ENCODE results near the gene LYPLAL1. TPM values are rescaled to one million over a fixed set of nuclear protein-coding genes. Genes with fewer than 3 reads are reported as not detected.
A peak's percentile ranks its signal among the peaks of the same experiment; 100 is the strongest.

The LYPLAL1 gene
- total and polyA plus RNA-seq, 9 of the 15 experiments (the other 6 are each of a cell fraction or from before 2014, with no cell fraction given), result 14.9 to 179 (median 46.3) TPM

DNA sequence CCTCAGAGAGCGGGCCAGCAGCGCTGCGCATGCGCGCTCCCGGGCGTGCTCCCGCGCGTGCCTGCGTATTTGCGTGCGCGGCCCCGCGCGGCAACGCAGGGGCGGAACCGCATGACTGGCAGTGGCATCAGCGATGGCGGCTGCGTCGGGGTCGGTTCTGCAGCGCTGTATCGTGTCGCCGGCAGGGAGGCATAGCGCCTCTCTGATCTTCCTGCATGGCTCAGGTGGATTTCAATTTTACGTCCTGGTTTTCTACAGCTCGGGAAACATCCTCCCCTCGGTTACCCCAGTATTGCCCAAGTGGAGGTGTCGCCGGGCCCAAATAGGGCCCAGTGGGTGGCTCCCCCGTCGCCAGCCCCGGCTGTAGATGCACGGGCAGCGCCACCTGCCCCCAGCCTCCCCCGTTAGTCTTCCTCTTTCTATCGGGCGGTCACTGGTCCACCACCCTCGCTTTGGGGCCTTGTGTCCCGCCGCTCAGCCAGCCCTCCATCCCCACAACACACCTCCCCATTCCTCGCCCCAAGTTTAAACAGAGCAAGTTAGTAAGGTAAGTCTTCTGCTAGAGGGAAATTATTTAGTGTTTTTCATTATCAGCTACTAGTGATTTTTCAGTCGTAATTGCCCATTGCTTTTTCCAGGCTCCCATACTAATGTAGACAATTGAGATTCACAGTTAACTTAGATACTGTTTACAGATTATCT is at the start of gene LYPLAL1 (continued):
- TF ChIP-seq ZNF639 (CRISPR knock-in tag; conservative IDR thresholded peaks at IDR 0.05 in 1 of 2, IDR thresholded peaks at IDR 0.05 in 1 of 2) (no peak; a peak in 2 of 4 replicates), RUNX1 (IDR thresholded peaks at IDR 0.05; ENCODE audit: low read depth) (no peak), HDAC2 (IDR thresholded peaks at IDR 0.05) (peak; percentile 51; the same call in 1 of the 2 replicates)
- TF ChIP-seq, protein P1, sequence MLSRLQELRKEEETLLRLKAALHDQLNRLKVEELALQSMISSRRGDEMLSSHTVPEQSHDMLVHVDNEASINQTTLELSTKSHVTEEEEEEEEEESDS (CRISPR knock-in tag; IDR thresholded peaks at IDR 0.05), result no peak

- H3K4me3 ChIP-seq, result no peak overlapping the region
- H3K9ac ChIP-seq (ENCODE audit: insufficient read depth in 1 of 2, low read depth in 2 of 2, low read length in 2 of 2), result no peak overlapping the region
- CTCF ChIA-PET (ENCODE audit: low intra/inter-chr PET ratio), result no interaction called here
- no TSS peak for BruUV-seq (replicated peaks)
- no peaks in the 10 kb centered on the region for H3K9me3 ChIP-seq (replicated peaks; ENCODE audit: control insufficient read depth, insufficient read depth, low read depth, low read length)
- no peak for DNase-seq (ENCODE audit: extremely low read depth in 1 of 4, low spot score in 3 of 4)
- no peak overlapping the region for H3K4me2 ChIP-seq (ENCODE audit: insufficient read depth, low read length)
- peak overlapping the region; percentile 6; the same call in 1 of the 2 replicates for H2AFZ ChIP-seq (ENCODE audit: low read depth, low read length)
- TF ChIP-seq ATF3 (IDR thresholded peaks at IDR 0.05) (peak; percentile 65), ATF3 (CRISPR knock-in tag; conservative IDR thresholded peaks at IDR 0.05) (no peak), NEUROD1 (IDR thresholded peaks at IDR 0.05; ENCODE audit: borderline replicate concordance, low read depth, low read length, partially characterized antibody) (no peak), CEBPG (CRISPR knock-in tag; IDR thresholded peaks at IDR 0.05) (no peak), CEBPG (tag; conservative IDR thresholded peaks at IDR 0.05 in 1 of 2, IDR thresholded peaks at IDR 0.05 in 1 of 2) (peak; percentile 45 to 59; a peak in 2 of 4 replicates), TSC22D4 (tag; IDR thresholded peaks at IDR 0.05) (no peak)
- H3K79me2 ChIP-seq (ENCODE audit: control insufficient read depth, insufficient read depth, low read length), result no peaks in the 10 kb centered on the region
- no peaks in the 10 kb centered on the region for H3K36me3 ChIP-seq (ENCODE audit: control insufficient read depth, insufficient read depth, low read length)
- POLR2A ChIA-PET, result interaction anchor here (0.9 to 1.3 kb wide), 2 partner anchors 12 to 23 kb away, joined by 3 read pairs; no protein-coding TSS in a partner anchor
- no peak for FAIRE-seq
- ATAC-seq, result no peak
- no peaks in the 10 kb centered on the region for H3K27me3 ChIP-seq (ENCODE audit: control insufficient read depth in 2 of 2, insufficient read depth in 2 of 2, low read length in 2 of 2)
- no peak overlapping the region for H3K27ac ChIP-seq (ENCODE audit: extremely low read depth, low read depth, low read length)
- no peaks in the 10 kb centered on the region for H4K20me1 ChIP-seq (replicated peaks; ENCODE audit: control insufficient read depth, insufficient read depth, low read length)
- H3K9me1 ChIP-seq (ENCODE audit: control insufficient read depth, insufficient read depth, low read length), result no peaks in the 10 kb centered on the region
- intact Hi-C loops (cut with micrococcal nuclease) (no loop called here), in situ Hi-C loops (cut with MboI) (no loop called here)
- peaks cover 0 to 24% of the 10 kb centered on the region in 2 experiments; a peak in 2 of 5 replicates for H3K4me1 ChIP-seq (replicated peaks in 1 of 2; ENCODE audit: control insufficient read depth in 2 of 2, insufficient read depth in 2 of 2, low read length in 2 of 2)
- WGBS (ENCODE audit: insufficient coverage, low coverage, missing lambda C conversion rate), result 66% methylated on average over 5 of the region's 5 CpGs
These were observed 49.5 kb upstream of the LYPLAL1 start for GRCh38 chr1:219124163-219124562.
